Measurements from ENCODE around the gene AUTS2.

GRCh38 chr7:70177166-70177565 lies 578.9 kb downstream of the AUTS2 start:
- TF ChIP-seq EZH2 (IDR thresholded peaks at IDR 0.05; ENCODE audit: insufficient read depth, poor library complexity, severe bottlenecking): no peak
- no peak for TF ChIP-seq EZH2phosphoT487 (IDR thresholded peaks at IDR 0.05; ENCODE audit: insufficient read depth, low read depth)

All from GM23248 (cell line).